Measurements from ENCODE around the gene PKNOX2.

The PKNOX2 gene

GRCh38 chr11:125305345-125305744 is 140.8 kb downstream of the PKNOX2 start:
- WGBS (ENCODE audit: insufficient coverage, insufficient read length) = no CpG with 5 or more reads among the region's 7 CpGs
- no peaks in the 10 kb centered on the region for H3K4me1 ChIP-seq (ENCODE audit: control insufficient read depth, insufficient read depth, low read length)
- H3K9me3 ChIP-seq (ENCODE audit: control insufficient read depth, insufficient read depth, low read length) = no peaks in the 10 kb centered on the region
- H3K36me3 ChIP-seq (ENCODE audit: control insufficient read depth, insufficient read depth, low read length) = no peaks in the 10 kb centered on the region
- H3K4me3 ChIP-seq (ENCODE audit: low read length) = no peak overlapping the region
- no peaks in the 10 kb centered on the region for H3K27me3 ChIP-seq (ENCODE audit: control insufficient read depth, insufficient read depth, low read length)
- H3K27ac ChIP-seq (ENCODE audit: low read length) = no peak overlapping the region
- DNase-seq (ENCODE audit: low read depth, low spot score) = no peak

GRCh38 chr11:125306476-125306875 is 141.9 kb downstream of the PKNOX2 start:
- no CpG with 5 or more reads among the region's 7 CpGs for WGBS (ENCODE audit: insufficient coverage, insufficient read length)
- DNase-seq (ENCODE audit: low read depth, low spot score) = no peak
- H3K27ac ChIP-seq (ENCODE audit: low read length) = no peak overlapping the region
- no peaks in the 10 kb centered on the region for H3K4me1 ChIP-seq (ENCODE audit: control insufficient read depth, insufficient read depth, low read length)
- H3K27me3 ChIP-seq (ENCODE audit: control insufficient read depth, insufficient read depth, low read length) = no peaks in the 10 kb centered on the region
- no peaks in the 10 kb centered on the region for H3K36me3 ChIP-seq (ENCODE audit: control insufficient read depth, insufficient read depth, low read length)
- H3K4me3 ChIP-seq (ENCODE audit: low read length) = no peak overlapping the region
- H3K9me3 ChIP-seq (ENCODE audit: control insufficient read depth, insufficient read depth, low read length) = no peaks in the 10 kb centered on the region

- Histone ChIP-seq H3K27ac (ENCODE audit: low read length) (no peak overlapping the region), H3K4me3 (ENCODE audit: low read length) (no peak overlapping the region), H3K36me3 (ENCODE audit: control insufficient read depth, insufficient read depth, low read length) (no peaks in the 10 kb centered on the region), H3K27me3 (ENCODE audit: control insufficient read depth, insufficient read depth, low read length) (no peaks in the 10 kb centered on the region), H3K4me1 (ENCODE audit: control insufficient read depth, insufficient read depth, low read length) (no peaks in the 10 kb centered on the region), H3K9me3 (ENCODE audit: control insufficient read depth, insufficient read depth, low read length) (no peaks in the 10 kb centered on the region)
- no peak for DNase-seq (ENCODE audit: low read depth, low spot score)
- WGBS (ENCODE audit: insufficient coverage, insufficient read length) = no CpG with 5 or more reads among the region's 5 CpGs
Observed at GRCh38 chr11:125308246-125308645, 143.7 kb downstream of the PKNOX2 start.

GRCh38 chr11:125312391-125312790 is 147.8 kb downstream of the PKNOX2 start:
- H3K36me3 ChIP-seq (ENCODE audit: control insufficient read depth, insufficient read depth, low read length) = no peaks in the 10 kb centered on the region
- no peak overlapping the region for H3K27ac ChIP-seq (ENCODE audit: low read length)
- no CpG with 5 or more reads among the region's 12 CpGs for WGBS (ENCODE audit: insufficient coverage, insufficient read length)
- no peak for DNase-seq (ENCODE audit: low read depth, low spot score)
- no peaks in the 10 kb centered on the region for H3K9me3 ChIP-seq (ENCODE audit: control insufficient read depth, insufficient read depth, low read length)
- peaks cover 4% of the 10 kb centered on the region; the same call in 1 of the 2 replicates for H3K4me1 ChIP-seq (ENCODE audit: control insufficient read depth, insufficient read depth, low read length)
- H3K27me3 ChIP-seq (ENCODE audit: control insufficient read depth, insufficient read depth, low read length) = no peaks in the 10 kb centered on the region
- no peak overlapping the region for H3K4me3 ChIP-seq (ENCODE audit: low read length)

DNA sequence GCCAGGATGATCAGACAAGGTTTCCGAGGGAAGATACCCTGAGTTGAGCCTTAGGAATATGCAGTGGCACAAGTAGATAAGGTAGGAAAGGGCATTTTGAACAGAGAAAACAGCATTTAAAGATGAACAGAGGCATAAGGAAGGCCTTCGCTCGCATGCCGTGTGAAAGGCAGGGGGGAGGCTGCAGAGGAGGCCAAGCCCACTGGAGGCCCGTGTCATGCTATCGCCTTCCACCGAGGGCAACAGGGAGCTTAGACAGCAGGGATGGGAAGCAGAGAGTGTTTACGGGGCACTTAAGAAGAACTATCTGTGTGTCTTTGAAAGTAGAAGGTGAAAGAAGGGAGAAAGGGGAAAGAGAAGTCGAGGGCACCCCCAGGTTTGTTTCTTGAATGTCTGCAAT is 148.3 kb downstream of the PKNOX2 start:
- no peak for DNase-seq (ENCODE audit: low read depth, low spot score)
- WGBS (ENCODE audit: insufficient coverage, insufficient read length) = no CpG with 5 or more reads among the region's 9 CpGs

DNA sequence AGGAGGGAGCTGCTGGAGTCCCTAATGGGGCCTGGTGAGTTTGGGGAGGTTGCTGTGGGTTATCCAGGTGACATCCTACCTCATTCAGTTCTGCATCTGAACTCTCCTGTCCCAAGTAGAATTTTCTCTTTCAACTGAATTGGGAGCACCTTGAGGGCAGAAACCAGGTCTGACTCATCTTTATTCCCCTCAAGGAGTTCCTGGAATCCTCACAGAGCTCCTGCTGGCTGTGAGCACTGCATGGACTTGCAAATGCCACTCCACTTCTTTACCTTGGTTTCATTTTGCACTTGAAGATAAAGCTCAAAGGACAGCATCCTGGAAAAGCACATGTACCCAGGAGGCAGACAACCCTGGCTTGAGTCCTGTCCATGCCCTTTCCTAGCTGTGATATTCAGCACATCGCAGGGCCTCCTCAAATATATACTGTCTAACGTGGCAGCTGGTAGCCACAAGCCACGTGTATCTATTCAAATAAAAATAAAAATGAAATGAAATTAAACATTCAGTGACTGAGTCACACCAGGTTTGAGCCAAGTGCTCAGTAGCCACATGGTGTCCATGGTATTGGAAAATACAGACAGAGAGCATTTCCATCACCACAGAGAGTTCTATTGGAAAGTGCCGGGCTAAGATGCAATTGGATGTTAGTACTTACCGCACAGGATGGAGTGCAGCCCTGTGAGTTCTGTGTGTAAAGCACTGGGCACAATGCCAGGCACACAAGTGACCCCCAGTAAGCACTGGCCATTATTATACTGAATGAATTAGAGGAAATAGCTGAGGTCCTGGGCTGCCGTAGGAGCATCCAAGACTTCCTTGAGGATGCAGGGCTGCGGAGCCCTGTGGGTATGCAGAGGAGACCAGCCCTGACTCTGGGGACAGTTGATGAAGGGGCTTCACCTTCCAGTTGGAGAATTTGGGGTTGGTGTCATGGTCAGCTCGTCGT is 149.0 kb downstream of the PKNOX2 start:
- no peak for DNase-seq (ENCODE audit: low read depth, low spot score)
- Histone ChIP-seq H3K36me3 (ENCODE audit: control insufficient read depth, insufficient read depth, low read length) (no peaks in the 10 kb centered on the region), H3K4me3 (ENCODE audit: low read length) (no peak overlapping the region), H3K27ac (ENCODE audit: low read length) (no peak overlapping the region), H3K9me3 (ENCODE audit: control insufficient read depth, insufficient read depth, low read length) (no peaks in the 10 kb centered on the region), H3K27me3 (ENCODE audit: control insufficient read depth, insufficient read depth, low read length) (no peaks in the 10 kb centered on the region), H3K4me1 (ENCODE audit: control insufficient read depth, insufficient read depth, low read length) (peaks cover 4% of the 10 kb centered on the region; the same call in 1 of the 2 replicates)
- WGBS (ENCODE audit: insufficient coverage, insufficient read length) = no CpG with 5 or more reads among the region's 9 CpGs

More for the DNA sequence above, 148.3 kb downstream of the PKNOX2 start:
- H3K27me3 ChIP-seq (ENCODE audit: control insufficient read depth, insufficient read depth, low read length) = no peaks in the 10 kb centered on the region
- peaks cover 4% of the 10 kb centered on the region; the same call in 1 of the 2 replicates for H3K4me1 ChIP-seq (ENCODE audit: control insufficient read depth, insufficient read depth, low read length)
- no peak overlapping the region for H3K4me3 ChIP-seq (ENCODE audit: low read length)
- H3K9me3 ChIP-seq (ENCODE audit: control insufficient read depth, insufficient read depth, low read length) = no peaks in the 10 kb centered on the region
- no peak overlapping the region for H3K27ac ChIP-seq (ENCODE audit: low read length)
- H3K36me3 ChIP-seq (ENCODE audit: control insufficient read depth, insufficient read depth, low read length) = no peaks in the 10 kb centered on the region

DNA sequence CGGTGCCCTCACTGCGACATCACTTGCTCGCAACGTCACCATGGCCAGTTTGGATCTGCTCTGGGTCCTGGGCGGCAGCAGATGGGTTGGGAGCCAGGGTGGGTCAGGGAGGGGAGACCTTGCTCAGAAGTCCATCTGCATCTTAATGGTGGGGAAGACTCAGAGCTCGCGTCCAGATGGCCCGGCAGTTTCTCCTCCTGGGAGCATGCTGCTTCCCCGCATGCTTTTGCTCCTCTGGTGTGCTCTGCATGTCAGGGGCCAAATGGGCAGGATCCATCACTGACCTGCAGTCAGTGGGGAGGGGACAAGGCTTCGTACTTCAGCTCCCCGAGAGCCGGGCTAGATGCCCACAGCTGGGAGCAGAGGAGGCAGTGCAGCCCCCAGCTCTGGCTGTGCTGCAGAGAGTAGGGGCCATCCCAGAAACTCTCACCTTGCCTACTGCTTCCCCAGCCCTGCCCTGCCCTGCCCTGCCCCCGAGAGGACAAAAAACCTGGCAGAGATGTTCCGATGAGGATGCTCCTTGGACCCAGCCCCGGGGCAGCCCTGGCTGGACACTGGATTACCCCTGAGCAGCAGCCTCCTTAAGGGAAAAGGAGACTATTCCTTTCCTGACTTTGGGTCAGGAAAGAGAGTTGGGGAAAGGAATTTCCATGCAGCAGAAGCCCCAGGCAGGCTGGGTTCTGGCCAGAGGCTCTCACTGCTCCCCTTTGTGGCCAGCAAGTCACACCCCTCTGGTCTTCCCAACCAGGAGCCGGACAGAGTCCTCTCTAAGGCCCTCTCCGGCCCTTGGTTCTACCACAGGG is 149.9 kb downstream of the PKNOX2 start:
- Histone ChIP-seq H3K9me3 (ENCODE audit: control insufficient read depth, insufficient read depth, low read length) (no peaks in the 10 kb centered on the region), H3K36me3 (ENCODE audit: control insufficient read depth, insufficient read depth, low read length) (no peaks in the 10 kb centered on the region), H3K27me3 (ENCODE audit: control insufficient read depth, insufficient read depth, low read length) (no peaks in the 10 kb centered on the region), H3K4me1 (ENCODE audit: control insufficient read depth, insufficient read depth, low read length) (peaks cover 4% of the 10 kb centered on the region; the same call in 1 of the 2 replicates), H3K4me3 (ENCODE audit: low read length) (no peak overlapping the region), H3K27ac (ENCODE audit: low read length) (no peak overlapping the region)
- no peak for DNase-seq (ENCODE audit: low read depth, low spot score)
- no CpG with 5 or more reads among the region's 17 CpGs for WGBS (ENCODE audit: insufficient coverage, insufficient read length)

DNA sequence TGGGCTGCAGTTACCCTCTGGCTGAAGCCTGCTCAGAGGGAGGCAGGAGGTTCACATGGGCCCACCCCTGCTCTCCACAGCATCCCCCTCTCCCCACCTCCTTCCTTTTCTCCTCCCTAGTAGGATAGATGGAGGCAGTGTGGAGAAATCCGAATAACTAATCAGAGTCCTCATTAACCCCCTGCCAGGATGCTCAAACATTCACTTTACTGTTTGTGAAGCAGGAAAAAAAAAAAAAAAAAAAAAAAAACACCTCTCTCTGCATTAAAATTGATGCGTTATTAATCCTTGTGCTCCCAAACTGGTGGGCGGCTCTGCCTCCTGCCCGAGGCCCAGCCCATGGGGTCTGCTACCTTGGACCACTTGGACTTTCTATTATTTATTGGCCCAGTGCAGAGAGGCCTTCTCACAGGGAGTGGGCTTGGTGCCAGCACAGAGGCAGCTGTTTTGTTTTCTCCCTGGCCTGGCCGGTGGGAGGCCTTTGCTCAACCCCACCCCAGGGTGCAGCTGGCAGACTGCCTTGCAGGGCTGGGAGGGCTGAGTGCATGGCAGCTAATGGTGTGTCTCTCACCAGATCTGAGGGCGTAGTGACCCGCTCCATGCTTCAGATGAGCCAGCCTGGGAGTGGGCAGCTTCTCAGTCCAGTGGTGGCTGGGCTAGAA is 150.7 kb downstream of the PKNOX2 start:
- Histone ChIP-seq H3K36me3 (ENCODE audit: control insufficient read depth, insufficient read depth, low read length) (no peaks in the 10 kb centered on the region), H3K27me3 (ENCODE audit: control insufficient read depth, insufficient read depth, low read length) (no peaks in the 10 kb centered on the region), H3K4me3 (ENCODE audit: low read length) (no peak overlapping the region), H3K27ac (ENCODE audit: low read length) (no peak overlapping the region), H3K4me1 (ENCODE audit: control insufficient read depth, insufficient read depth, low read length) (peaks cover 4% of the 10 kb centered on the region), H3K9me3 (ENCODE audit: control insufficient read depth, insufficient read depth, low read length) (no peaks in the 10 kb centered on the region)
- DNase-seq (ENCODE audit: low read depth, low spot score) = no peak
- no CpG with 5 or more reads among the region's 7 CpGs for WGBS (ENCODE audit: insufficient coverage, insufficient read length)

DNA sequence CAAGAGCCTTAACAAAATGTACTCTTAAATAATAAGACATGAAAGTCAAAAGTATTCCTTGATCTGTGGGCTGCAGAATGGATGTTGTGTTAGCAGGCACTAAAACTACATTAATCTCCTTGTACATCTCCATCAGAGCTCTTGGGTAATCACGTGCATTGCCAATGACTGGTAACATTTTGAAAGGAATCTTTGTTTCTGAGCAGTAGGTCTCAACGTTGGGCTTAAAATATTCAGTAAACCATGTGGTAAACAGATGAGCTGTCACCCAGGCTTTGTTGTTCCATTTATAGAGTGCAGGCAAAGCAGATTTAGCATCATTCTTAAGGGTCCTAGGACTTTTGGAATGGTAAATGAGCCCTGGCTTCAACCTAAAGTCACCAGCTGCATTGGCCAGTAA is 152.9 kb downstream of the PKNOX2 start:
- H3K4me1 ChIP-seq (ENCODE audit: control insufficient read depth, insufficient read depth, low read length) = peaks cover 7% of the 10 kb centered on the region
- H3K27me3 ChIP-seq (ENCODE audit: control insufficient read depth, insufficient read depth, low read length) = no peaks in the 10 kb centered on the region
- DNase-seq (ENCODE audit: low read depth, low spot score) = no peak
- no peak overlapping the region for H3K4me3 ChIP-seq (ENCODE audit: low read length)
- H3K9me3 ChIP-seq (ENCODE audit: control insufficient read depth, insufficient read depth, low read length) = no peaks in the 10 kb centered on the region
- no peak overlapping the region for H3K27ac ChIP-seq (ENCODE audit: low read length)
- no CpG with 5 or more reads among the region's 2 CpGs for WGBS (ENCODE audit: insufficient coverage, insufficient read length)
- no peaks in the 10 kb centered on the region for H3K36me3 ChIP-seq (ENCODE audit: control insufficient read depth, insufficient read depth, low read length)

- DNase-seq (ENCODE audit: low read depth, low spot score) = no peak
- H3K4me1 ChIP-seq (ENCODE audit: control insufficient read depth, insufficient read depth, low read length) = peaks cover 3% of the 10 kb centered on the region
- no CpG with 5 or more reads among the region's 1 CpG for WGBS (ENCODE audit: insufficient coverage, insufficient read length)
- H3K9me3 ChIP-seq (ENCODE audit: control insufficient read depth, insufficient read depth, low read length) = no peaks in the 10 kb centered on the region
- no peaks in the 10 kb centered on the region for H3K36me3 ChIP-seq (ENCODE audit: control insufficient read depth, insufficient read depth, low read length)
- H3K27me3 ChIP-seq (ENCODE audit: control insufficient read depth, insufficient read depth, low read length) = no peaks in the 10 kb centered on the region
- H3K4me3 ChIP-seq (ENCODE audit: low read length) = no peak overlapping the region
- no peak overlapping the region for H3K27ac ChIP-seq (ENCODE audit: low read length)
Observed at GRCh38 chr11:125319649-125320048, 155.1 kb downstream of the PKNOX2 start.

All from iPS DF 6.9 (cell line).